GM18508 (cell line): ENCODE results near the gene GLP1R.

Experiments
- ATAC-seq: cut with Tn5 transposase; IDR thresholded peaks from one replicate; pipeline ENCODE4 v1.9.1; 2021; ENCODE audit warnings: moderate number of reproducible peaks; ENCODE audit not compliant: insufficient read depth, unreplicated experiment

GLP1R gene

DNA sequence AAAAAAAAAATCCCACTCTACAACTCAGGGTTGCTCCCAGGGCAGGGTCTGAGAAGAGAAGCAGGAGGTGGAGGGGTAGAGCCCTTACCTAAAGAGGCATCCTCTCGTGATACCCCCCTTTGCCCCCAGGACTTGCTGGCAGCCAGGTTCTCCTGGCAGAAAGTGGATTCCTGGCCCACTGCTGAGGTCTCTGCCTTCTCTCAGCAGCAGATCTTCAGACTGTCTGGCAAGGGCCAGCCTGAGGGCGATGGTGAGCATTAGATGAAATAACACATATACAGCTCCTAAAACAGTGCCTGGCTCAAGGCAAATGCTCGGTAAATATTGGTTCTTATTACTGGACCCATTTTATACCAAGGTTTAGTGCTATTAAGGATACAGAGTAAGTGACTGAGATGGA lies 4.8 kb upstream of the GLP1R start:
- no peak for ATAC-seq

DNA sequence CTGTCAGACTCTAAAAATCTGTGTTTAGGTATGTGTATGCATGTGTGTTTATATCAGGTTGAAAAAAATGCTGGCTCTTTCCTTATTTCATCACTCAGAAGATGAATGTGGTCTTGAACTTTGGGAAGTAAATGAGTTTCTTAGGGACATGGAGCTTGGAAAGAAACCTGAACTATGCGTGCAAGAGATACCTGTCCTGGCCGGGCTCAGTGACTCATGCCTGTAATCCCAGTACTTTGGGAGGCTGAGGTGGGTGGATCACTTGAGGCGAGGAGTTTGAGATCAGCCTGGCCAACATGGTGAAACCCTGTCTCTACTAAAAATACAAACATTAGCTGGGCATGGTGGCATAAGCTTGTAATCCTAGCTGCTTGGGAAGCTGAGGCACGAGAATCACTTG lies 4.4 kb upstream of the GLP1R start:
- no peak for ATAC-seq

DNA sequence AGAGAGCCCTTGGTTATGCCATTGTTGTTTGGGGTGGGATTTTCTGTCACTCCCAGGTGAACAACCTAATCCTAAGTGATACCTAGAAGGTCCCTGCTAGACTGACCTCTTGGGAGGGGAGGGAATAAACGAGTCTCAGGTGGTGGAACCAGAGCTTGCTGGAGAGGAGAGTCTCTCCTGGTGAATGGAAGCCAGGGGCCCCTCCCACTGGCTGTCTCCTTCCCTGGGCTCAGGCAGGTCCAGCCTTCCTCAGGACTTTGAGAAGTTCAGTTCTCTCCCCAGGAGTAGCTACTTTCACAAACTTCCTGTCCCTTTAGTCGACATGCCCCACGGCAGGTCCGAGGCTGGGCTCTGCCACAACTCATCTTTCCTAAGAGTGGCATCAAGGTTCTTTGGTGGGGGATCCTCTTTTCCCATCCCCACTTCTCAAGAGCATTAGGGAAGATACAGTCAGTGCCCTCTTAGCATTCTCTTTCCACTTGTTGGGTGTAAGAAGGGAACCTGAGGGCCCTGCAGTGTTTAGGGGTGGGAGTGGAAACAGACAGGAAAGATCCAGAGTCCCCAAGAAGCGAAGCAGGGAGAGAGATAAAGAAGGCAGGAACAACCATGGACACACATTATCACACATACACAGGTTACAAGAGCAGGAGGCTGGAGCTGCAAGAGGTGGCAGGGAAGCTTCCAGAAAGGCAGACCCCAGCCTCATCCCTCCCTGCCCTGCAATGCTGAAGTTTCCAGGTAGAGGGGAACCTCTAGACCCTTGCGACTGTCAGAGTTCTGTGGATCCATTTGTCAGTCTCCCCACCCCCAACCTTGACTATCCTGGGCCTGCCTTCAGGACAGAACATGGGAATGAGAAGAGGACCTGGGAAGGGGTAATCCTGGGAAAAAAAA lies 900 bp upstream of the GLP1R start:
- no peak for ATAC-seq

DNA sequence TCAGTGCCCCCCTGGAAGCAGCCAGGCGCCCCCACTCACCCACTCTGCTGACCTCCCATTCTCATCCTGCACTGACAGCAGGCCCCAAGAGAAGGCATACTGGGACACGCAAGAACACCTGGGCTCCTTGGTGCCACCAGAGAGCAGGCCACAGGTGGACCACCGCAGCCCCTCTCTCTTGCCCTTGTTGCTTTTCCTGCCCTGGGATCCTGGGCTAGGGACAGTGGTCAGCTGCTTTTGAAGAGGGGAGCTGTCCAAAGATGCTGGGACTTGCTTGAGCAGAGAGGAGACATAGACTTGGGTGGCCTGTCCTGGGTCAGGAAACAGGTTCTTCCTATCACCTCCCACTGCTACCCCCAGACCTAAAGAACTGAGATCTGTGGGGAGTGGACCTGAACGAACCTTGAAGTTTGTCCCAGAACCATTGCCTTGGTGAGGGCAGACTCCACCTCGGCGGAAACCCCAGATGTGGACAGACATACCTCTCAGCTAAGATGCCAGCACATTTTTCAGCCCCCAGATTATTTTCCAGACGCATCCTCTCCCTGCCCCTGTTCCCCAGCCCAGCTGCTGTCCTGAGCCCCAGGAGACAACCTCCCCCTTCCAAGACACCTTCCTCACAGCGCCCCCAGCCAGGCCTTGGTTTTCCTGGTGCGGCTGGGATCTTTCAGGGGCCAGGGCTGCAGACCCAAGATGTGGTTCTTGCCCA lies 1.1 kb downstream of the GLP1R start:
- ATAC-seq, result no peak

- no peak for ATAC-seq
Measured at GRCh38 chr6:39050453-39051112, 2.0 kb downstream of the GLP1R start.

DNA sequence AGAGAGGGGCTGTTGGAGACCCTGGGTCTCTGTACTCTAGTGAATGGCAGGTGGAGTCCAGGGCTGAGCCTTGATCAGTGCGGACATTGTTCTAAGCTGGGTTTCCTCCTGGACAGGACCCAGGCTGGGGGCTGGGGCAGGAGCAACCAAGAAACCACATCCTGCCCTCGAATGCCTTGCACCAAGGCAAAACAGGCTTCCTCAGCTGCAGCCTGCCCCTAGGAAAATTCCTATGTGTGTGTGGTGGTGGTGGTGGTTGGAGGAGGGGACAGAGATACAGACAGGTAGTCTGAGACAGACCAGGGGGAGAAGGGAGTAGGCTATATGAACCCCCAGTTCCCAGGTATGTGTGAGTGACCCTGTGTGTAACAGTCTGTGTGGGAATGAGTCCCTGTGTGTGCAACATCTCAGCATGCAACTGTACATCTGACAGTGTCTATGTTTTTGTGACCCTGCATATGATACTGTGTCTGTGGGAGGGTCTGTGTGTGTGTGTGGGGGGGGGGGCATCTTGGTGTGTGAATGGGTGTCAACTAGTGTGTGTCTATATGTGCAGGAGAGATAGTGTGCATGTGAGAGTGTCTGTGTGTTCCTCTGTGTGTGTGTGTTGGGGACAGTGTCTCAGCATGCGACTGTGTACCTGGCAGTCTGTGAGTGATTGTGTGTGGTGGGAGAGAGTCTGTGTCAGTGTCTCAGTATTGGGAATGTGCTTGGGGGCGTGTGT lies 3.0 kb downstream of the GLP1R start:
- ATAC-seq, result no peak

GRCh38 chr6:39053016-39053624 lies 4.5 kb downstream of the GLP1R start:
- no peak for ATAC-seq

DNA sequence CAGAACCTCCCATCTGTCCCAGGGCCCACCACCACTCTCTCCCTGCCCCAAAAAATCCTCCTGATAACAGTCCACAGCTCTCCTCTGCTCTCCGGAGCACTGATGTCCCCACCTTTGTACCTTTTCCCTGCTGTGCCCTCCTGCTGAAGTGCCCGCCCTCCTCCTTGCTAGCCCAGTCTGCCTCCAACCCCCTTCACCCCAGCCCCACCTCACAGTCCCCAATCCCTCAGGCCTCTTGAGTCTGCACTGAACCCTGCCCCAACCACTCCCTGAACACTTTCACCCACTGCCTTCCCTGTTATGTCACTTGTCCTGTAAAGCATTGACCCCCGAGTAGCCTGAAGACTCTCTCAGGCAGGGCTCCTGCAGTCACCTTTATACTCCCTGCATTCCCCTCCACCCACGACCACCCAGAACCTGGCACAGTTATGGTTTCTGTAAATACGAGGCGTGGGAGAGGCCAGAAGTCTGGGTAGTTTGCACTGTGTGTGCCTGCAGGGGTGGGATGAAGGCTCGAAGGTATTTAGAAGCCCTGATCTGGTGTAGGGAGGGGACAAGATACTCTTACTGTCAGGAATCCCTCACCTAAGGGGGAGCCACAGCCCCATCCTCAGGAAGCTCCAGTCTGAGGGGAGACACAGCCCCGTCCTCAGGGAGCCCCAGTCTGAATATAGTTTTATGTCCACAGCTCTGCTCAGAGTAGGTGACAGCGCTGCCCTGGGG lies 5.4 kb downstream of the GLP1R start:
- no peak for ATAC-seq

GRCh38 chr6:39054577-39055142 lies 6.1 kb downstream of the GLP1R start:
- no peak for ATAC-seq

GRCh38 chr6:39055661-39056060 lies 7.1 kb downstream of the GLP1R start:
- no peak for ATAC-seq

DNA sequence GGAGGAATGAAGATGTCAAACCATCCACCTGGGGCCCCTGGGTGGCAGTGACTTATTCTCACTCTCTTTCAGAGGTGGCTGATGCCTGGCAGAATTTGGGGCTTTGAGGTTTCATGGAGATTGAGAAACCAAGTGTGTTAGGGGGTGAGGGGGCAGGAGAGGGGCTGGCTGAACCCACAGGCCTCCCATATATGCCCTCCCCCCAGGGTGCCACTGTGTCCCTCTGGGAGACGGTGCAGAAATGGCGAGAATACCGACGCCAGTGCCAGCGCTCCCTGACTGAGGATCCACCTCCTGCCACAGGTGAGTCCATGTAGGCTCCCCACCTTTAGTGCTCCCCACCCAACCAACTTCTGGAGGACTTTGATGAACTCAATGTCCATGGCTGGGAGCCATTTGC lies 7.6 kb downstream of the GLP1R start:
- no peak for ATAC-seq

DNA sequence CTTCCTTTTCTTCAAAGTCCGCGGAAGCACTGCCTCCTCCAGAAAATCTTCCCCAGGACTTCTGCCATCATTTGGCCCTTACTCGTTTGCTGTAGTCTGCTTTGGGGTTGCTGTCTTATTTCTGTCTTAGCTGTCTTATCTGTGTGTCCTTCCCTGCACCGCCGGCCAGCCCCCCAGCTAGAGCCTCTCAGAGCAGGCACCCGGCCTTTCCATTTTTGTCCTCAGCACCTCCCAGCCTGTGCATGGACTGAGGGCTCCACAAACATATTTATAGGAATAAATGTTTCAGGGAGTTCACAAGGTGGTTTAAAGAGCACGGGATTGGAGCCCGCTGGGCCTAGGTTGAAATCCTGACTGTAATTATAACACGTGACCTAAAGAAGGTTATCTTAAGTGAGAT lies 8.1 kb downstream of the GLP1R start:
- no peak for ATAC-seq

DNA sequence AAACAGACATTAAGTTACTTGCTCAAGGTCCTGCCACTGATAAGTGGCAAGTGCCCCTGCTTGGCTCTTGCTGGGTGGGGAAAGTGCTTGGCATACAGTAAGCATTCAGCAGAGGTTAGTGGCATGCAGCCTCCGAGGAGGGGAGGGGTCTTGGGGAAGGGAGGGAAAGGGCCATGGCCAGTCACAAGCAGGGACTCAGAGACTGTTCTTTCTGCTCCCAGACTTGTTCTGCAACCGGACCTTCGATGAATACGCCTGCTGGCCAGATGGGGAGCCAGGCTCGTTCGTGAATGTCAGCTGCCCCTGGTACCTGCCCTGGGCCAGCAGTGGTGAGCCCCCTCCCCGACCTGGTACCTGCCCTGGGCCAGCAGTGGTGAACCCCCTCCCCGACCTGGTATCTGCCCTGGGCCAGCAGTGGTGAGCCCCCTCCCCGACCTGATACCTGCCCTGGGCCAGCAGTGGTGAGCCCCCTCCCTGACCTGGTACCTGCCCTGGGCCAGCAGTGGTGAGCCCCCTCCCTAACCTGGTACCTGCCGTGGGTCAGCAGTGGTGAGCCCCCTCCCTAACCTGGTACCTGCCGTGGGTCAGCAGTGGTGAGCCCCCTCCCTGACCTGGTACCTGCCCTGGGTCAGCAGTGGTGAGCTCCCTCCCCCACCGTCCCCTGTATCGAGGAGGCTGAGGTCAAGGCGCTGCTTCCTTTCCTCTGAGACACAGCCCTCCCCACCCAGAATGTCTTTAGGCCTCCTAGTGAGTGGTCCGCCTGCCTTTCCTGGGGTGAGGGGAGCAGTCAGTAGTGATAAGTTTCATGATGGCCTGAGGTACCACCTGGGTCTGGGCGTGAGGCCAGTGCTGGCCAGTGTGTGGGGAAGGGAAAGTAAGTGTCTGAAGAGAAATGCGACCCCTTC lies 8.9 kb downstream of the GLP1R start:
- no peak for ATAC-seq

- no peak for ATAC-seq
Measured at GRCh38 chr6:39058471-39059147, 10.0 kb downstream of the GLP1R start.

DNA sequence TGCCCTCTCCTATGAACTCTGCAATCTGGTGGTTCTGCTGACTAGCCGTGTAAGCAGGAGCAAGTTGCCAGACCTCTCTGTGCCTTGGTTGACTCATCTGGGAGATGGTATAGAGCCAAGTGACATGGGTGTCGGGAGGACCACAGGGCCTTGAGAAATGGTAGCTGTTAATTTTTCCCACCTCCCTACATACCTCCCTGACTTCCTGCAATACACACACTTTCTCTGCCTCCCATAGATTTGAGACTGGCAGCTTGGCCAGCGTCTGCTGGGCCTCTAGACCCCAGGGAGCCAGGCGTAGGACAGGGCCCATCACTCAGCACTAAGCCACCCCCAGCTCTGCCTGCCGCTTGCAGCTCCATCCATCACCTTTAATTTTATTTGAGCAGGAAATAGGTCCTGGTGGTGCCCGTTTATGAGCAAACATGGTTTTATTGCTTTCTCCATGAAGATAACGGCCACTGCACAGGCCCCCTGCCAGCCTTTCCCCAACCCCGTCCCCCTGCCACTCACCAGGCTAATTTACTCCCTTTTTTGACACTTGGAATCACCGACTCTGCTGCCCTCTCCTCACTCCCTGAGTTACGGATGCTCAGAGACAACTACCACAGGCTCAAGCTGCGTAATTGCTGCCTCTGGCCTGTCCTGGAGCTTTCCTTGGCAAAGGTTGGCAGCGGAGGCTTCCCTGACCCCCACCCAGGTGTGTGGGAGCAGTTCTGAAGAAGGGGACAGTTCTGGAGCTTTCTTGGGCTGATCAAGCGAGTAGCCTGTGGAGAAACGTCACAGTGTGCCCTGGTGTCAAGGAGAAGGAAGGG lies 11.1 kb downstream of the GLP1R start:
- ATAC-seq, result no peak

GRCh38 chr6:39060467-39061160 lies 12.0 kb downstream of the GLP1R start:
- ATAC-seq, result no peak
